HEK293T (cell line): ENCODE data around the gene OPCML.

ENCODE experiments used
- BHLHE40 ChIP-seq: fragments of 450-650 bp; IDR thresholded peaks from 2 replicates; pipeline ENCODE4 v1.6.1; 2016; ENCODE audit warnings: mild to moderate bottlenecking, moderate library complexity, borderline replicate concordance
- ELF4 ChIP-seq: fragments of 450-650 bp; IDR thresholded peaks from 2 replicates; pipeline ENCODE4 v1.6.1; 2017; ENCODE audit warnings: antibody characterized with exemption
- FOXA1 ChIP-seq: fragments of 450-650 bp; IDR thresholded peaks from 2 replicates; pipeline ENCODE4 v1.6.1; 2016; ENCODE audit warnings: mild to moderate bottlenecking
- FOXM1 ChIP-seq: fragments of 450-650 bp; IDR thresholded peaks from 2 replicates; pipeline ENCODE4 v1.6.1; 2017; ENCODE audit warnings: mild to moderate bottlenecking, borderline replicate concordance
- SP1 ChIP-seq: fragments of 450-650 bp; IDR thresholded peaks from 2 replicates; pipeline ENCODE4 v1.6.1; 2017
- SUZ12 ChIP-seq: fragments of 450-650 bp; IDR thresholded peaks from 2 replicates; pipeline ENCODE4 v1.6.1; 2016; ENCODE audit warnings: mild to moderate bottlenecking

- TF ChIP-seq ELF4 (no peak), SP1 (no peak), BHLHE40 (no peak), SUZ12 (no peak), FOXA1 (no peak), FOXM1 (no peak)
These were observed 177.2 kb downstream of the OPCML start for GRCh38 chr11:133355095-133355494.
